Neural crest cell (in vitro differentiated cells): ENCODE measurements around the gene PLXNA3. TPM values are rescaled to one million over a fixed set of nuclear protein-coding genes. Genes with fewer than 3 reads are reported as not detected.

Experiments used
- DNase-seq: peaks from one replicate; pipeline ENCODE4 v3.0.0; 2021; ENCODE audit warnings: low read depth, mixed read lengths, low spot score
- H3K27ac Mint-ChIP-seq: one replicate; pipeline ENCODE4 v1.8.0; 2021; ENCODE audit warnings: mild to moderate bottlenecking, mixed read lengths; ENCODE audit not compliant: unreplicated experiment
- H3K27me3 Mint-ChIP-seq: 2 replicates; pipeline ENCODE4 v1.8.0; 2021; ENCODE audit warnings: low read depth, mild to moderate bottlenecking, mixed read lengths
- H3K36me3 Mint-ChIP-seq: 2 replicates; pipeline ENCODE4 v1.8.0; 2021; ENCODE audit warnings: low read depth, mild to moderate bottlenecking, mixed read lengths
- H3K4me1 Mint-ChIP-seq: 2 replicates; pipeline ENCODE4 v1.8.0; 2021; ENCODE audit warnings: mixed read lengths
- H3K4me3 Mint-ChIP-seq: one replicate; pipeline ENCODE4 v1.8.0; 2021; ENCODE audit warnings: mild to moderate bottlenecking, mixed read lengths
- H3K9me3 Mint-ChIP-seq: 2 replicates; pipeline ENCODE4 v1.8.0; 2021; ENCODE audit warnings: mixed read lengths
- CTCF ChIP-seq: fragments of 200-600 bp; sonication (generic); conservative IDR thresholded peaks from 2 replicates; pipeline ENCODE4 v1.5.0; 2021; ENCODE audit warnings: antibody characterized with exemption, mild to moderate bottlenecking
- total RNA-seq: library from RNA; stranded (reverse); gene quantifications from 2 replicates; pipeline ENCODE4 v1.2.1, GENCODE V29; 2021

The PLXNA3 gene
- total RNA-seq, 1 donor from 2014 or later, result 75.1 TPM

GRCh38 chrX:154426916-154427770, 30.9 kb upstream of the PLXNA3 start:
- Mint-ChIP-seq H3K36me3 (peaks cover 10% of the 10 kb centered on the region), H3K4me1 (peaks cover 28% of the 10 kb centered on the region), H3K9me3 (no peaks in the 10 kb centered on the region), H3K27ac (no peak overlapping the region), H3K27me3 (no peaks in the 10 kb centered on the region), H3K4me3 (peak overlapping the region; percentile 64)
- TF ChIP-seq CTCF, result no peak
- DNase-seq, result no peak

- no peak for TF ChIP-seq CTCF
- Mint-ChIP-seq H3K4me1 (peaks cover 28% of the 10 kb centered on the region), H3K4me3 (peak within 1 kb of the TSS; percentile 85), H3K36me3 (peaks cover 14% of the 10 kb centered on the region), H3K27ac (no peak within 1 kb of the TSS), H3K27me3 (no peaks in the 10 kb centered on the region), H3K9me3 (no peaks in the 10 kb centered on the region)
- peak; percentile 71 for DNase-seq
Measured at GRCh38 chrX:154428176-154429171, 29.6 kb upstream of the PLXNA3 start, which contains the start of gene ATP6AP1. Gene ATP6AP1 (plus strand): TSS chrX:154428677. CDS start chrX:154428693, 16 bp downstream.

GRCh38 chrX:154429711-154430110, 28.4 kb upstream of the PLXNA3 start:
- TF ChIP-seq CTCF, result no peak
- peaks cover 20% of the 10 kb centered on the region for H3K4me1 Mint-ChIP-seq
- H3K9me3 Mint-ChIP-seq, result no peaks in the 10 kb centered on the region
- DNase-seq, result no peak
- H3K27ac Mint-ChIP-seq, result peak overlapping the region; percentile 57
- peak overlapping the region; percentile 85 for H3K4me3 Mint-ChIP-seq
- H3K36me3 Mint-ChIP-seq, result peaks cover 15% of the 10 kb centered on the region
- no peaks in the 10 kb centered on the region for H3K27me3 Mint-ChIP-seq

- peaks cover 15% of the 10 kb centered on the region for H3K36me3 Mint-ChIP-seq
- TF ChIP-seq CTCF, result no peak
- peaks cover 20% of the 10 kb centered on the region for H3K4me1 Mint-ChIP-seq
- no peaks in the 10 kb centered on the region for H3K27me3 Mint-ChIP-seq
- no peaks in the 10 kb centered on the region for H3K9me3 Mint-ChIP-seq
- DNase-seq, result no peak
- peak overlapping the region; percentile 35 for H3K27ac Mint-ChIP-seq
- H3K4me3 Mint-ChIP-seq, result peak overlapping the region; percentile 69
Measured at GRCh38 chrX:154430479-154430878, 27.6 kb upstream of the PLXNA3 start.

GRCh38 chrX:154430916-154431315, 27.2 kb upstream of the PLXNA3 start:
- H3K36me3 Mint-ChIP-seq, result peaks cover 15% of the 10 kb centered on the region
- DNase-seq, result no peak
- peaks cover 22% of the 10 kb centered on the region for H3K4me1 Mint-ChIP-seq
- no peaks in the 10 kb centered on the region for H3K9me3 Mint-ChIP-seq
- TF ChIP-seq CTCF, result no peak
- H3K27me3 Mint-ChIP-seq, result no peaks in the 10 kb centered on the region
- H3K4me3 Mint-ChIP-seq, result peak overlapping the region; percentile 69
- no peak overlapping the region for H3K27ac Mint-ChIP-seq
